IPS-NIHi7 (cell line): ENCODE data around the gene FBXO15.

Source experiments
- DNase-seq: peaks from one replicate; pipeline ENCODE4 v3.0.0; 2012; ENCODE audit warnings: mixed read lengths; ENCODE audit errors: extremely low spot score

Gene FBXO15

GRCh38 chr18:74063023-74063422 is 84.6 kb downstream of the FBXO15 start:
- no peak for DNase-seq

GRCh38 chr18:74062037-74062436 is 85.6 kb downstream of the FBXO15 start:
- DNase-seq, result no peak

- DNase-seq, result no peak
Observed at GRCh38 chr18:74060579-74060978, 87.1 kb downstream of the FBXO15 start.

GRCh38 chr18:74050807-74051206 is 96.8 kb downstream of the FBXO15 start:
- no peak for DNase-seq

GRCh38 chr18:74040459-74041332 is 106.9 kb downstream of the FBXO15 start:
- peak; percentile 85 for DNase-seq

- no peak for DNase-seq
Observed at GRCh38 chr18:74040008-74040407, 107.6 kb downstream of the FBXO15 start.

GRCh38 chr18:74029161-74029560 is 118.5 kb downstream of the FBXO15 start:
- DNase-seq, result no peak
